ENCODE data around the gene ANKDD1B. TPM values are rescaled to one million over a fixed set of nuclear protein-coding genes. Genes with fewer than 3 reads are reported as not detected.

ANKDD1B gene
- total and polyA plus RNA-seq, 12 donors: 0.04 to 0.37 (median 0.21) TPM; not detected in 6

DNA sequence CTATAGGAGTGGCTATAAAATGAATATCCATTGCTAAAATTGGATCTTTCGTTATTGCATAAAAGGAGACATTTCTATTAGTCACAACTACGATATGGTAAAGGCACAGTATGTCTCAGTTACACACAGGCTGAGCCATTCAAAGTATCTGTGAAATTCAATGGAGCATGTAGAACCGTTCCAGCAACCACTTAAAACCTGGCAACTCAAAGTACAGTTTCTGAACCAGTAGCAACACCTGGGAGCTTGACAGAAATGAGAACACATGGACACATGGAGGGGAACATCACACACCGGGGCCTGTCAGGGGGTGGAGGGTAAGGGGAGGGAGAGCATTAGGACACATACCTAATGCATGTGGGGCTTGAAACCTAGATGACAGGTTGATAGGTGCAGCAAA is 90.6 kb downstream of the ANKDD1B start:
- WGBS, 2 donors: 51 to 74% methylated on average over 4 of the region's 4 CpGs
- TF ChIP-seq, protein P1, sequence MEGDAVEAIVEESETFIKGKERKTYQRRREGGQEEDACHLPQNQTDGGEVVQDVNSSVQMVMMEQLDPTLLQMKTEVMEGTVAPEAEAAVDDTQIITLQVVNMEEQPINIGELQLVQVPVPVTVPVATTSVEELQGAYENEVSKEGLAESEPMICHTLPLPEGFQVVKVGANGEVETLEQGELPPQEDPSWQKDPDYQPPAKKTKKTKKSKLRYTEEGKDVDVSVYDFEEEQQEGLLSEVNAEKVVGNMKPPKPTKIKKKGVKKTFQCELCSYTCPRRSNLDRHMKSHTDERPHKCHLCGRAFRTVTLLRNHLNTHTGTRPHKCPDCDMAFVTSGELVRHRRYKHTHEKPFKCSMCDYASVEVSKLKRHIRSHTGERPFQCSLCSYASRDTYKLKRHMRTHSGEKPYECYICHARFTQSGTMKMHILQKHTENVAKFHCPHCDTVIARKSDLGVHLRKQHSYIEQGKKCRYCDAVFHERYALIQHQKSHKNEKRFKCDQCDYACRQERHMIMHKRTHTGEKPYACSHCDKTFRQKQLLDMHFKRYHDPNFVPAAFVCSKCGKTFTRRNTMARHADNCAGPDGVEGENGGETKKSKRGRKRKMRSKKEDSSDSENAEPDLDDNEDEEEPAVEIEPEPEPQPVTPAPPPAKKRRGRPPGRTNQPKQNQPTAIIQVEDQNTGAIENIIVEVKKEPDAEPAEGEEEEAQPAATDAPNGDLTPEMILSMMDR (IDR thresholded peaks at IDR 0.05): no peak
- ATAC-seq (peak in 6 of 8 donors; percentile 28 to 97 (median 81)), DNase-seq (peak in 1 of 2 donors; percentile 43)
- Histone ChIP-seq H3K27me3 (no peaks in the 10 kb centered on the region), H3K4me1 (no peaks in the 10 kb centered on the region), H3K9me3 (peaks cover 0 to 3% (median 0%) of the 10 kb centered on the region in 11 donors), H3K4me3 (no peak overlapping the region), H3K36me3 (peaks cover 0 to 49% (median 5%) of the 10 kb centered on the region in 9 donors), H3K27ac (no peak overlapping the region)
- intact Hi-C loops (cut with DNase I): no loop called here

DNA sequence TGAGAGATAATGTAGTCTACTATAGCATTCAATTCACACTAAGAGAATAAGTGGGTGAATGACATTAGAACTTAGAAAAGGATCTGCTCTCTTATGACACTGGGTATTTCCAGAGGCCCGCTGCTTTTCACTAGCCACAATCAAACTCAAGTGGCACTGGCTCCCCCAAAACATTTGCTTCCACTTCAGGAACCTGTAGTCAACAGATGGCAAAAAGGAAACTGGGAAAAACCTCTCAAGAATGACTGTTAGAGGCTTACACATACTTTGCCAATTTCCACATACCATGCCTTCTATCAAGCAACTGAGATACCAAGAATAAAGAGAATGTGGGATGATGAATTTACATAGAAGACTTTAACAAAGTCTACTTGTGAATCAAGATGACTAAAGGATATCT is 94.8 kb downstream of the ANKDD1B start:
- intact Hi-C loops (cut with DNase I): no loop called here
- DNase-seq (no peak), ATAC-seq (no peak)
- WGBS, 2 donors: 86 to 93% methylated on average over 1 of the region's 1 CpG
- TF ChIP-seq, protein P1 (IDR thresholded peaks at IDR 0.05): no peak
- Histone ChIP-seq H3K27ac (no peak overlapping the region), H3K27me3 (no peaks in the 10 kb centered on the region), H3K9me3 (no peaks in the 10 kb centered on the region), H3K4me1 (peaks cover 0 to 10% (median 0%) of the 10 kb centered on the region in 9 donors), H3K36me3 (peaks cover 0 to 86% (median 5%) of the 10 kb centered on the region in 9 donors), H3K4me3 (no peak overlapping the region)

DNA sequence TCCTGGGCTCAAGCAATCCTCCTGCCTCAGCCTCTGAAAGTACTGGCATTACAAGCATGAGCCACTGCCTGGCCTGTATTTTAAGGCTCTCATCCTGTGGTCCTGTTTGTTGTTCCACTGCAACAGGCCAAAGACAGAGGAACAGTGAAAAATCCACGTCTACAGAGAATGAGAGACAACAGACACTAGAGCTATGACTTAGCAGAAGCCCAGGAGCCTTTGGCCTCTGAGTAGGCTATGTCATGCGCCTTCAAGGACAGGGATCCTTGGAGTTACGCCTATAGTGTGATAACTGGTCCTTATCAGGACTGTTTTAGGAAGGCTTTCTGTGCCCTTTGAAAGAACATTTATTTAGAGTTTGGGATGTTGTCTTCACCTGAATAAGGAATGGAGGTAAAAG is 95.5 kb downstream of the ANKDD1B start:
- DNase-seq (no peak), ATAC-seq (no peak)
- 91 to 94% methylated on average over 3 of the region's 3 CpGs for WGBS, 2 donors
- Histone ChIP-seq H3K27me3 (no peaks in the 10 kb centered on the region), H3K27ac (no peak overlapping the region), H3K9me3 (no peaks in the 10 kb centered on the region), H3K4me3 (no peak overlapping the region), H3K4me1 (peaks cover 0 to 10% (median 0%) of the 10 kb centered on the region in 9 donors), H3K36me3 (peaks cover 0 to 83% (median 5%) of the 10 kb centered on the region in 9 donors)
- TF ChIP-seq, protein P1 (IDR thresholded peaks at IDR 0.05): no peak
- intact Hi-C loops (cut with DNase I): no loop called here

DNA sequence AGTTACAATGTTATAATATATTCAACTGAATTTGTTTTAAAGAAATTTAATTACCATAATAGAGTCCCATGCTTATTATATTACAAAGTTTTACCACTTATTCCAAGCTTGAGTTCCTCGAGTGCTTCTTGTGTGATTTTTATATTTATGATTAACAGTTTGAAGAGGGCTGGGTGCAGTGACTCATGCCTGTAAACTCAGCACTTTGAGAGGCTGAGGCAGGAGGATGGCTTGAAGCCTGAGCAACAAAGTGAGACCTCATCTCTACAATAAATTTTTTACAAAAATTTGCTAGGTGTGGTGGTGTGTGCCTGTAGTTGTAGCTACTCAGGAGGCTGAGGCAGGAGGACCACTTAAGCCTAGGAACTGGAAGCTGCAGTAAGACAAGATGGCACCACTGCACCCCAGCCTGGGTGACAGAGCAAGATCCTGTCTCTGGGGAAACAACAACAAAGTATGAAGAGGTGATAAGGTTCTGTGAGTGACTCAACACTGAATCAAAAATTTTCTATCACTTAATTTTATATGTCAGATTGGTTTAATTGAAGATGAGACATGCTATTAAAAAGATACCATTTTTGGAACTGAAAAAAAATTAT is 96.8 kb downstream of the ANKDD1B start:
- intact Hi-C loops (cut with DNase I): no loop called here
- ATAC-seq (no peak), DNase-seq (no peak)
- Histone ChIP-seq H3K36me3 (peaks cover 0 to 80% (median 3%) of the 10 kb centered on the region in 9 donors), H3K27me3 (no peaks in the 10 kb centered on the region), H3K4me1 (peaks cover 0 to 10% (median 0%) of the 10 kb centered on the region in 9 donors), H3K9me3 (no peaks in the 10 kb centered on the region), H3K4me3 (no peak overlapping the region), H3K27ac (no peak overlapping the region)
- 90 to 97% methylated on average over 1 of the region's 1 CpG for WGBS, 2 donors
- TF ChIP-seq, protein P1 (IDR thresholded peaks at IDR 0.05): no peak
